Activated CD8-positive, alpha-beta memory T cell treated with anti-CD3 and anti-CD28 coated beads for 48 hours (primary cell): ENCODE data around the gene TM9SF4.
A peak's percentile ranks its signal among the peaks of the same experiment; 100 is the strongest.

Source experiments
- DNase-seq, 3 experiments: peaks; one replicate each; pipeline ENCODE4 v3.0.0-alpha.2; 2020; ENCODE audit warnings: low read depth in 2 of 3, low spot score in 2 of 3

TM9SF4 gene

GRCh38 chr20:32205843-32206759 lies 96.6 kb downstream of the TM9SF4 start:
- no peak for DNase-seq

GRCh38 chr20:32206760-32207625 lies 97.5 kb downstream of the TM9SF4 start:
- DNase-seq = no peak

- DNase-seq = peak; percentile 77 to 84 (median 84)
These were observed 98.3 kb downstream of the TM9SF4 start, which contains the start of the genes PLAGL2 and POFUT1 for GRCh38 chr20:32207626-32208498. Gene PLAGL2, minus strand, starts transcription at chr20:32207743. Its CDS starts 5,565 bp downstream, at chr20:32202178. Gene POFUT1, plus strand, starts transcription at chr20:32207880. Its CDS starts 62 bp downstream, at chr20:32207942.

GRCh38 chr20:32208499-32209154 lies 99.1 kb downstream of the TM9SF4 start:
- DNase-seq = no peak

GRCh38 chr20:32209850-32210605 lies 100.5 kb downstream of the TM9SF4 start:
- no peak for DNase-seq

GRCh38 chr20:32213870-32214269 lies 104.4 kb downstream of the TM9SF4 start:
- DNase-seq = no peak

- no peak for DNase-seq
These were observed 105.6 kb downstream of the TM9SF4 start for GRCh38 chr20:32215147-32215546.

GRCh38 chr20:32215729-32216128 lies 106.2 kb downstream of the TM9SF4 start:
- DNase-seq = no peak

GRCh38 chr20:32216179-32217142 lies 106.9 kb downstream of the TM9SF4 start:
- DNase-seq = no peak
